Mammary epithelial cell (primary cell): ENCODE results near the gene BANK1.

Experiments used
- CTCF ChIP-seq, 2 donors: IDR thresholded peaks in 1 of 2; conservative IDR thresholded peaks in 1 of 2; 2 replicates each; pipeline ENCODE4 v1.5.1; 2011 to 2012; ENCODE audit warnings: inconsistent platforms in 2 of 2, low read length in 2 of 2, mild to moderate bottlenecking in 2 of 2, control low read depth in 1 of 2, low read depth in 1 of 2; ENCODE audit not compliant: insufficient read depth in 1 of 2; ENCODE audit errors: extremely low read depth in 1 of 2
- EZH2 ChIP-seq: IDR thresholded peaks from 2 replicates; pipeline ENCODE4 v1.6.1; 2012; ENCODE audit warnings: low read length, inconsistent platforms, borderline replicate concordance

- TF ChIP-seq CTCF (conservative IDR thresholded peaks at IDR 0.05 in 1 of 2, IDR thresholded peaks at IDR 0.05 in 1 of 2; ENCODE audit: extremely low read depth in 1 of 2, insufficient read depth in 1 of 2, low read depth in 1 of 2, low read length in 2 of 2) (no peak), EZH2 (no peak)
Observed at GRCh38 chr4:101981756-101982155, 191.2 kb downstream of the BANK1 start.
